Dedifferentiated amniotic fluid mesenchymal stem cell (primary cell): ENCODE results near the gene MOV10L1.
"Not testable (repeated sequence)": the region's sequence is repeated elsewhere in the genome, so short reads cannot be mapped to it uniquely, and the experiment has no call there.

Source experiments
- DNase-seq: peaks from one replicate; pipeline ENCODE4 v3.0.0-alpha.2; 2016; ENCODE audit errors: extremely low spot score

Gene MOV10L1

GRCh38 chr22:50203288-50203687, 113.5 kb downstream of the MOV10L1 start:
- DNase-seq = no peak

DNA sequence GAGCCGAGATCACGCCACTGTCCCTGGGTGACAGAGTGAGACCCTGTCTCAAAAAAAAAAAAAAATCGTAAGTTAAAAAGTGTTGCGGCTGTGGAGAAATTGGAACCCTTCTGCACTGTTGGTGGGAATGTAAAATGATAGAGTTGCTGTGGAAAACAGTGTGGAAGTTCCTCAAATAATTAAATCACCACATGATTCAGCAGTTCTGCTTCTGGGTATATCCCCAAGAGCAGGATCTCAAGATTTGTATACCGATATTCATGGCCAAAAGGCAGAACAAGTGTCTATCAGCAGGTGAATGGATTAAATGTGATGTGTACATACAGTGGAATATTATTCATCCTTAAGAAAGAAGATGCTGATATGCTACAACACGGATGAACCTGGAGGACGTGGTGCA, 114.8 kb downstream of the MOV10L1 start:
- DNase-seq = no peak

DNA sequence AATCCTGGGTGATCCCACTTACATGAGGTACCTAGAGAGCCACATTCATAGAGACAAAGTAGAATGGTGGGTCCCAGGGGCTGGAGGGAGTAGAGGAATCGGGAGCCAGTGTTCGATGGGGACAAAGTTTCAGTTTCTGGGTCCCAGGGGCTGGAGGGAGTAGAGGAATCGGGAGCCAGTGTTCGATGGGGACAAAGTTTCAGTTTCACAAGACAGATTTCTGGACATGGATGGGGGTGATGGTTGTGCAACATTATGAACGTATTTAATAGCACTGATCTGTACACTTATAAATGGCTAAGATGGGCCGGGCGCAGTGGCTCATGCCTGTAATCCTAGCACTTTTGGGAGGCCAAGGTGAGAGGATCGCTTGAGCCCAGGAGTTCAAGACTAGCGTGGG, 115.2 kb downstream of the MOV10L1 start:
- DNase-seq = not testable (repeated sequence)

DNA sequence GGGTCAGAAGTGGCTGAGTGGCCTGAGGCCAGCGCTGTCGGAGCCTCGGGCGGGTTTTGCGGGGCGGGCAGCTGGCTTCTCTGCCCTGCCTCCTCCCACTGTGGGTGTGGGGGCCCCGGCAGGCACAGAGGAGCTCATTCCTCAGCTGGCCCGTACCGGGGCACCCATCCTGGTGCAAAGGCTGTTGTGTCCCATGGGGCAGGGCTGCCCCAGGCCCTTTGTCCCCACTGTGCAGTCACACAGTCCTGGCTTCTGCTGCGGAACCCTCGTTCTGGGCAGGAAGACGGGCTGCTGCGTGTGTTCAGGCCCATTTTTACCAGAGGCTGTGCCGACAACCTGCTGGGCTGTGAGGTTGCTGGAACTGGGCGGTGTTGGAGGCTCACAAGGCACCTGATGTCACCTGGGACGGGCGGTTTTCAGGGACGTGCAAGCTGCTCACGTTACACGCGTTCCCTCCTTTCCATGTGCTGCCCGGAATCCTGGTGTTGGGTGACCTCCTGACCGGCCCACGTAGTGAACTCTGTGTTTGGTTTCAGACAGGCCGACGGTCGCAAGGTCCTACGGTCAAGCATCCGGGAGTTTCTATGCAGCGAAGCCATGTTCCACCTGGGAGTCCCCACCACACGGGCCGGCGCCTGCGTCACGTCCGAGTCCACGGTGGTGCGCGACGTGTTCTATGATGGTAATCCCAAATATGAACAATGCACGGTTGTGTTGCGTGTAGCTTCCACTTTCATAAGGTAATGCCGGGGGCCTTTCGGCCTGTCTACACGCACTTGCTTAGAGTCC, 116.2 kb downstream of the MOV10L1 start:
- no peak for DNase-seq

DNA sequence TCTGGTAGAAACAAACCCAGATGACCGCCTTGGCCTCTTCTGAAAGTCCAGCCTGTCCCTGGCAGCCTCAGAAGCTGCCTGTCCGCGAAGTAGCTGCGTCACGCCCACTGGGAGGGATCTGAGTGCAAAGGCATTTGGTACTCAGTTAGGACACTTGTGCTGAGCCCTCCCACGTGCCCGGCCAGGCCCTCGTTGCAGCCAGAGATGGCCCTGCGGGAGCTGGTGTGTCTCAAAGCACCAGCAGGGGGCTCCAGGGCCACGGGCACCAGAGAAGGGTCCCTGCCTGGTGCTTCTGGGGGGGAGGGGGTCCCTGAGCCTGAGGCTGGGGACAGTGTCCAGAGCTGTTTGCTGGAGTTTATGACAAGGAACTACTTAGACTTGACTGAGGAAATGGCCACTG, 116.8 kb downstream of the MOV10L1 start:
- DNase-seq = no peak

DNA sequence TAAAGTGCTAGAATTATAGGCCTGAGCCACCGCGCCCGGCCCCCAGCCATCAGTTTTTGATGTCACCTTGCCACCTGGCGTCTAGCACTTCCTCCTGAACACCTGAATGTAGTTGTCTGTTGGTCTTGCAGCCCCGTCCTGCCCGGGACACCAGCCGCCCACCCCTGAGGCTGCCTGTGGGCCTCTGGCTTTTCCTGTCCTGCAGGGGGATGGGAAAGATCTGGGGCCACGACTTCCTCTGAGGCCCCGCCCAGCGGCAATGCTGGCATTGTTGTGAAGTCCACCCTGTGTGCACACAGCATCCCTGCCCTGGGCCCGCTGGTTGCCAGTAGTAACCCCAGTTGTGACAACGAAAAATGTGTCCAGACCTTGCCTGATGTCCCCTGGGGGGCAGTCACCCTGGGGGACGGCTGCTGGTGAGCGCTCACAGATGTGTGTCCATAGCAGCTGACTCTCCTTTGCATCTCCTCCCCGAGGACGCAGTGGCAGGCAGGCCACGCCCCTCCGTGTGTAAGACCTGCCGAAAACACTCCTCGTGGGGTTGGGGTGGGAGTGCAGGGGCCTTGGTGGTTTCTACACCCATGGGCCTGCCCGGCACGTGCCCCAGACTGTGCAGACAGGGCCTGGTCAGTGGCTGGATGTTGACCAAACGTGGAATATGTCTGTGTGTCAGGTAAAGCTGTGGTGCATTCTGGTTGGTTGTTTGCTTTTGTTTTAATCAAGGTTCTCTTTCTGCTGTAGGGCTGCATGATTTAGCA, 117.8 kb downstream of the MOV10L1 start:
- no peak for DNase-seq

DNA sequence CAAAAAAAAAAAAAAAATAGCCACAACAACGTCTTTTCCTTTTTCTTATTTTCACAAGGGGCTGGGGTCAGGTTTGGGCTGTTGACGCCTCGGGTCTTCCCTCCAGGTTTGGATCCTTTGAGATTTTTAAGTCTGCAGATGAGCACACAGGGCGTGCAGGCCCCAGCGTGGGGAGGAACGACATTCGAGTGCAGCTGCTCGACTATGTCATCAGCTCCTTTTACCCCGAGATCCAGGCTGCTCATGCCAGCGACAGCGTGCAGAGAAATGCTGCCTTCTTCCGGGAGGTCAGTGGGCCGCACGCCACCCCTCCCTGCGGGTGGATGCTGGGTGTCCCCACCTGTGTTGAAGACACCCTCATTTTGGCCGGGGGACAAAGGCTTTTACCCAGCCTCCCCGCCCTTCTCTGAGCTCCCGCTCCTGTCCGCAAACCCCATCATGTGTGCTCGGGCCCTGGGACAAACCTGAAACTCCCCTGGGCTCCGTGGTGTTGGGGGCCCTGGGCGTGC, 118.7 kb downstream of the MOV10L1 start:
- DNase-seq = no peak

- no peak for DNase-seq
These were observed 119.4 kb downstream of the MOV10L1 start for GRCh38 chr22:50208939-50209892.

GRCh38 chr22:50209893-50210292, 120.1 kb downstream of the MOV10L1 start:
- peak; percentile 36 for DNase-seq

- no peak for DNase-seq
These were observed 120.8 kb downstream of the MOV10L1 start for GRCh38 chr22:50210378-50211139.

DNA sequence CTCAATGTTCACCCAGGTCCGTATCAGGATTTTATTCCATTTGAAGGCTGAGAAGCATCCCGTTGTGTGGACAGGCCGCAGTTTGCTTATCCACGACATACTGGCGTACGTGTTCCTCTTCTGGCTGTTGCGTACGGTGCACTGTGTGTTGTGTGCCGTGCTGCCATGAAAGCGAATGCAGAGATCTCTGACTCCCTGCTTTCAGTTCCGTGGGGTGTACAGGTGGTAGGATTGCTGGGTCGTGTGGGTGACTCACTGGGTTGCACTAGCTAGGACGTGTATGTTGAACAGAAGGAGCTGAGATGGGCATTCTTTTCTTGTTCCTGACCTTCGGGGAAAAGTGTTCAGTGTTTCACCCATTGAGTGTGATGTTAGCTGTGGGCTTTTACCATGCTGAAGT, 121.3 kb downstream of the MOV10L1 start:
- DNase-seq = no peak
